HEK293T (cell line): ENCODE results near the gene DKC1.

Experiments
- CTCF ChIA-PET: fragments of 350-600 bp; formaldehyde crosslinking; extraction: SDS; loops from one replicate; lab custom pipeline; 2021; ENCODE audit warnings: antibody characterized with exemption, inconsistent platforms; lab: Yijun Ruan, JAX
- POLR2A ChIA-PET: fragments of 350-600 bp; formaldehyde crosslinking; extraction: SDS; loops from one replicate; lab custom pipeline; 2020; ENCODE audit warnings: antibody characterized with exemption, inconsistent platforms; lab: Yijun Ruan, JAX
- DNase-seq: peaks from one replicate; pipeline ENCODE4 v3.0.0; 2012; ENCODE audit warnings: mixed read lengths; ENCODE audit errors: extremely low spot score
- ARNT ChIP-seq: fragments of 450-650 bp; IDR thresholded peaks from 2 replicates; pipeline ENCODE4 v1.6.1; 2017; ENCODE audit warnings: mild to moderate bottlenecking
- BHLHE40 ChIP-seq: fragments of 450-650 bp; IDR thresholded peaks from 2 replicates; pipeline ENCODE4 v1.6.1; 2016; ENCODE audit warnings: mild to moderate bottlenecking, moderate library complexity, borderline replicate concordance
- CTBP1 ChIP-seq: fragments of 450-650 bp; IDR thresholded peaks from 2 replicates; pipeline ENCODE4 v1.6.1; 2016; ENCODE audit warnings: borderline replicate concordance
- ELF4 ChIP-seq: fragments of 450-650 bp; IDR thresholded peaks from 2 replicates; pipeline ENCODE4 v1.6.1; 2017; ENCODE audit warnings: antibody characterized with exemption
- FOXA1 ChIP-seq: fragments of 450-650 bp; IDR thresholded peaks from 2 replicates; pipeline ENCODE4 v1.6.1; 2016; ENCODE audit warnings: mild to moderate bottlenecking
- FOXK2 ChIP-seq: fragments of 450-650 bp; IDR thresholded peaks from 2 replicates; pipeline ENCODE4 v1.6.1; 2016; ENCODE audit warnings: mild to moderate bottlenecking
- FOXM1 ChIP-seq: fragments of 450-650 bp; IDR thresholded peaks from 2 replicates; pipeline ENCODE4 v1.6.1; 2017; ENCODE audit warnings: mild to moderate bottlenecking, borderline replicate concordance
- HDGF ChIP-seq: fragments of 450-650 bp; IDR thresholded peaks from 2 replicates; pipeline ENCODE4 v1.6.1; 2017; ENCODE audit warnings: antibody characterized with exemption, borderline replicate concordance
- L3MBTL2 ChIP-seq: fragments of 450-650 bp; conservative IDR thresholded peaks from 2 replicates; pipeline ENCODE4 v1.6.1; 2016; ENCODE audit warnings: mild to moderate bottlenecking
- LEF1 ChIP-seq: fragments of 450-650 bp; IDR thresholded peaks from 2 replicates; pipeline ENCODE4 v1.6.1; 2017; ENCODE audit warnings: mild to moderate bottlenecking, borderline replicate concordance
- NFRKB ChIP-seq: fragments of 450-650 bp; IDR thresholded peaks from 2 replicates; pipeline ENCODE4 v1.6.1; 2016; ENCODE audit warnings: mild to moderate bottlenecking, moderate library complexity
- PKNOX1 ChIP-seq: fragments of 450-650 bp; IDR thresholded peaks from 2 replicates; pipeline ENCODE4 v1.6.1; 2016
- SP1 ChIP-seq: fragments of 450-650 bp; IDR thresholded peaks from 2 replicates; pipeline ENCODE4 v1.6.1; 2017
- SUZ12 ChIP-seq: fragments of 450-650 bp; IDR thresholded peaks from 2 replicates; pipeline ENCODE4 v1.6.1; 2016; ENCODE audit warnings: mild to moderate bottlenecking
- TARDBP ChIP-seq: fragments of 450-650 bp; IDR thresholded peaks from 2 replicates; pipeline ENCODE4 v1.6.1; 2016
- ZNF384 ChIP-seq: fragments of 450-650 bp; IDR thresholded peaks from 2 replicates; pipeline ENCODE4 v1.6.1; 2016

Gene DKC1

GRCh38 chrX:154805696-154806091 is 43.0 kb downstream of the DKC1 start:
- ChIA-PET POLR2A (interaction anchor here (0.6 to 1.3 kb wide), 3 partner anchors 9 to 43 kb away, joined by 3 to 7 read pairs (median 3); partner anchors contain the start of gene DKC1), CTCF (no interaction called here)
- no peak for TF ChIP-seq PKNOX1
- TF ChIP-seq CTBP1: no peak
- TF ChIP-seq L3MBTL2: no peak
- TF ChIP-seq SP1: no peak
- TF ChIP-seq BHLHE40: no peak
- TF ChIP-seq ZNF384: no peak
- TF ChIP-seq NFRKB: no peak
- no peak for TF ChIP-seq HDGF
- no peak for TF ChIP-seq FOXA1
- TF ChIP-seq SUZ12: no peak
- TF ChIP-seq TARDBP: no peak
- no peak for DNase-seq

- no peak for TF ChIP-seq BHLHE40
- no peak for TF ChIP-seq NFRKB
- TF ChIP-seq SUZ12: no peak
- no peak for TF ChIP-seq ARNT
- no peak for TF ChIP-seq L3MBTL2
- no peak for TF ChIP-seq ELF4
- no peak for TF ChIP-seq FOXM1
- no peak for TF ChIP-seq FOXK2
- TF ChIP-seq PKNOX1: no peak
- TF ChIP-seq ZNF384: no peak
- TF ChIP-seq CTBP1: no peak
- TF ChIP-seq SP1: no peak
- TF ChIP-seq HDGF: no peak
- TF ChIP-seq TARDBP: no peak
- no peak for TF ChIP-seq FOXA1
- no peak for TF ChIP-seq LEF1
- ChIA-PET POLR2A (no interaction called here), CTCF (no interaction called here)
- DNase-seq: no peak
These were observed 44.3 kb downstream of the DKC1 start for GRCh38 chrX:154806837-154807501.

- no peak for DNase-seq
- CTCF ChIA-PET: no interaction called here
- POLR2A ChIA-PET: no interaction called here
- TF ChIP-seq LEF1 (no peak), ZNF384 (no peak), NFRKB (no peak), FOXA1 (no peak), ELF4 (no peak), CTBP1 (no peak), SP1 (no peak), L3MBTL2 (no peak), FOXK2 (no peak), PKNOX1 (no peak), BHLHE40 (no peak), TARDBP (no peak), HDGF (no peak), FOXM1 (no peak)
These were observed 47.4 kb downstream of the DKC1 start for GRCh38 chrX:154809939-154810665.

- TF ChIP-seq TARDBP: no peak
- no peak for TF ChIP-seq FOXM1
- no peak for TF ChIP-seq FOXK2
- TF ChIP-seq LEF1: no peak
- TF ChIP-seq HDGF: no peak
- no peak for TF ChIP-seq ARNT
- TF ChIP-seq SUZ12: no peak
- no peak for TF ChIP-seq SP1
- ChIA-PET CTCF (no interaction called here), POLR2A (interaction anchor here (1.2 kb wide), 1 partner anchor 12 kb away, joined by 3 read pairs; no protein-coding TSS in a partner anchor)
- no peak for DNase-seq
These were observed 49.9 kb downstream of the DKC1 start for GRCh38 chrX:154812341-154813101.

- TF ChIP-seq L3MBTL2 (no peak), TARDBP (no peak), LEF1 (no peak), ELF4 (no peak), SUZ12 (no peak), FOXM1 (no peak), BHLHE40 (no peak), SP1 (no peak), ZNF384 (no peak), FOXK2 (no peak), CTBP1 (no peak), HDGF (no peak), ARNT (no peak), NFRKB (no peak), PKNOX1 (no peak), FOXA1 (no peak)
- no peak for DNase-seq
- ChIA-PET CTCF (no interaction called here), POLR2A (no interaction called here)
These were observed 51.1 kb downstream of the DKC1 start for GRCh38 chrX:154813801-154814200.
